ENCODE data around the gene APMAP. TPM values are rescaled to one million over a fixed set of nuclear protein-coding genes. Genes with fewer than 3 reads are reported as not detected.

APMAP gene
- total RNA-seq, 1 experiment from 2014 or later, result 82.7 TPM

- TF ChIP-seq REST (IDR thresholded peaks at IDR 0.05; ENCODE audit: low read depth), result no peak
- no peak for TF ChIP-seq FOSL1 (IDR thresholded peaks at IDR 0.05; ENCODE audit: low read depth)
- TF ChIP-seq EGR1 (IDR thresholded peaks at IDR 0.05; ENCODE audit: low read depth), result no peak
These were observed 39.4 kb downstream of the APMAP start (continued) for GRCh38 chr20:24953209-24953575.

- ATAC-seq, result no peak
- H3K9me2 ChIP-seq (ENCODE audit: insufficient read depth), result no peaks in the 10 kb centered on the region
- intact Hi-C loops (cut with micrococcal nuclease), result no loop called here
These were observed 40.0 kb downstream of the APMAP start for GRCh38 chr20:24952376-24953208.

More at GRCh38 chr20:24952376-24953208, 40.0 kb downstream of the APMAP start:
- H3K27ac ChIP-seq (ENCODE audit: low read depth, low read length), result no peak overlapping the region
- no peaks in the 10 kb centered on the region for H3K9me3 ChIP-seq (ENCODE audit: control insufficient read depth in 1 of 2, insufficient read depth in 1 of 2, low read depth in 1 of 2, low read length in 2 of 2)
- ChIA-PET RAD21 (ENCODE audit: low non-redundant PET in 1 of 2, low total read pairs in 2 of 2, uncharacterized antibody in 2 of 2, unreplicated experiment in 2 of 2) (no interaction called here), POLR2A (no interaction called here), CTCF (no interaction called here)
- no peak for TF ChIP-seq ELF1 (IDR thresholded peaks at IDR 0.05; ENCODE audit: borderline replicate concordance, low read depth)
- TF ChIP-seq EGR1 (IDR thresholded peaks at IDR 0.05; ENCODE audit: low read depth), result no peak
- TF ChIP-seq SP1 (IDR thresholded peaks at IDR 0.05; ENCODE audit: low read depth), result no peak
- no peak for TF ChIP-seq ATF3 (IDR thresholded peaks at IDR 0.05)
- no peak for TF ChIP-seq EZH2phosphoT487 (IDR thresholded peaks at IDR 0.05; ENCODE audit: borderline replicate concordance)
- no peak for TF ChIP-seq REST (IDR thresholded peaks at IDR 0.05; ENCODE audit: low read depth)
- no peak for TF ChIP-seq ZFX (IDR thresholded peaks at IDR 0.05)
- no peak for TF ChIP-seq EZH2 (IDR thresholded peaks at IDR 0.05)
- no peak for TF ChIP-seq ZNF274 (IDR thresholded peaks at IDR 0.05; ENCODE audit: low read depth, low read length)
- TF ChIP-seq SRF (IDR thresholded peaks at IDR 0.05; ENCODE audit: low read depth), result no peak
- TF ChIP-seq YY1 (IDR thresholded peaks at IDR 0.05; ENCODE audit: extremely low read depth, insufficient replicate concordance, low read depth, low read length), result no peak
- TF ChIP-seq RAD21 (IDR thresholded peaks at IDR 0.05; ENCODE audit: low read depth), result no peak
- TF ChIP-seq JUND (IDR thresholded peaks at IDR 0.05), result no peak
- no peak for TF ChIP-seq TCF7L2 (IDR thresholded peaks at IDR 0.05; ENCODE audit: borderline replicate concordance, extremely low read depth, insufficient read depth, insufficient read length)
- no peak for TF ChIP-seq CBX3 (IDR thresholded peaks at IDR 0.05; ENCODE audit: low read depth)
- H3K4me2 ChIP-seq (ENCODE audit: low read length), result no peak overlapping the region
- H2AFZ ChIP-seq (ENCODE audit: low read depth, low read length, poor library complexity, severe bottlenecking), result no peak overlapping the region
- H3K27me3 ChIP-seq (ENCODE audit: insufficient read depth, low read length), result peaks cover 3% of the 10 kb centered on the region; the same call in 1 of the 2 replicates
- BruUV-seq (replicated peaks), result no TSS peak
- peaks cover 0 to 6% of the 10 kb centered on the region in 2 experiments; a peak in 1 of 4 replicates for H3K4me1 ChIP-seq (ENCODE audit: control insufficient read depth in 1 of 2, insufficient read depth in 2 of 2, low read length in 2 of 2)
- no peaks in the 10 kb centered on the region for H4K20me1 ChIP-seq (ENCODE audit: insufficient read depth)
- no peaks in the 10 kb centered on the region for H3K36me3 ChIP-seq (ENCODE audit: control insufficient read depth in 1 of 2, insufficient read depth in 2 of 2, low read length in 2 of 2)
- H3K4me3 ChIP-seq (replicated peaks in 1 of 2; ENCODE audit: low read depth in 1 of 2, low read length in 2 of 2), result no peak overlapping the region
- no peaks in the 10 kb centered on the region for H3K79me2 ChIP-seq (ENCODE audit: insufficient read depth, low read length)
- no peak overlapping the region for H3K9ac ChIP-seq (ENCODE audit: low read length)
- no peak for DNase-seq (ENCODE audit: low read depth, low spot score)
